ENCODE data around the gene ABLIM3.

The ABLIM3 gene

DNA sequence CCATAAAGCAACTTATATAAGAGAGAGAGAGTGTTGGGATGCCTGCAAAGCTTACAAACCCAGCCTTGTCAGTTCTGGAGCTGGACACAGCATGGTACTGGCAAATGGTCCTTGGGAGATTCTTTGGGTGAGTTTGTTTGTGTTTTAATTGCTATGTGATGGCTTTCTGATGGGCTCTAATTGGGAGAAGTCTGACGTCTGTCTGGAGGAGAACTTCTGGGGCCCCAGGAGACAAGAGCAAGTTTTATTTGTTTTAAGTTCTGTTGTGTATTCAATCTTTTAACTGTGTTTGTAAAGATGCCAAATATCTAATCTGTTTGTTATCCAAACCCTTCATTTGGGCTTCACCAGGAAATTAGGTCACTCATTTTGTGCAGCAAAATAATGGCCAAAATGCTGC, 80.0 kb downstream of the ABLIM3 start:
- no peak for DNase-seq

DNA sequence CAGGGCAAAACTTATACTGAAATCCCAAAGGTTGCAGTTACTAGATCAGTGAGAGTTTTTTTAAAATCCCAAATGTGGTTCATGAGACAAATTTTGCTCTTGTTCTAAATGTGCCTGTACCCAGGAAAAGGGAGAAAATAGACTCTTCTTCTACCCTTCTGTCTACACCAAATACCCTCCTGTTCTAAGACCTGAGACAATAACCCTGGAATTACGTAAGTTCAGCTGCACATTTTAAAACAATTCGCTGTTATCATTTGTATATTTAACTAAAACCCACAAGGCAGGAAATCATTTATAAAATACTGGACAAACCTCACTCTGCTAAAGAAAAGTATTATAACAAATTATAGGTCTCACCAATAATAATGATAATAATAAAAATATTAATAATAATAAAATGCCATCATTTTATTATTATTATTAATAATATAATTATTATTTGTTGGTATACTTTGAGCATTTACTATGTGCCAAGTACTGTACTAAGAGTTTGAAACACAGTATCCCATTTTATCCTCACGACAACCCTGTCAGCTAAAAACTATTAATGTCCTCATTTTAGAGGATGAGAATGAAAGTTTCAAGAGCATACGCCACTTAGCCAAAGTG, 80.5 kb downstream of the ABLIM3 start:
- DNase-seq = no peak

DNA sequence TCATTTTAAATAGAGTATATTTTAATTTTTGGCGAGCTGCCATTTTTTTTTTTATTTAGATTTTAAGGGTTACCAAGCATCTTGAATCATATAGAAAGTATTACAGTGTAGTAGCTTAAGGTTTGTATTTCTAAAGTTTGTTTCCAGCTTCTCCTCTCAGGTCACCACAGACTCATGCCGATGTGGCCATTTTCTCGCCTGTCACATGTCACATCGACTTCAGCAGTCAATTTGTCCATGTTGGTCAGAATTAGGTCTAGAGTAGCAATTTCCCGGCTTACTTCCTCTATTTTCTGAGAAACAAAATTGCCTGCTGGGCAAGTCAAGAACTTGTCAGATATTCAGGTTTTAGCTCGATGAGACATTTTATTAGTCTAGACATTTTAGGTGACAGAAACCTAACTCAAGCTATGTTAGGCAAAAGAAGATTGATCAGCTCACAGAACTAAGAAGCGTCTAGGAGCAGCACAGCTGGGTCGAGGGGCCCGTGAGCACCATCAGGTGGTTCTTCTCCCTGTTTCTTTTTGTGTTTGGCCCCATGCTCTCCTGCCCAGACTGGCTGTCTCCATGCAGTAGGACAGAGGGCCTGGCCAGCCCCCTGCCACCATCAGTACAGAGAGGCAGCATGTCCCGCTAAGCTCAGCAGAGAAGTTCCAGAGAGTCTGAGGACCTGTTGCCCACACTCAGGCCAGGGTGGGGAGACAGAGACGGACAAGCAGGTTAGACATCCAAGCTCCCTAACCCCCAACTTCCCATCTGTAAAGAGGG, 82.0 kb downstream of the ABLIM3 start:
- no peak for DNase-seq

DNA sequence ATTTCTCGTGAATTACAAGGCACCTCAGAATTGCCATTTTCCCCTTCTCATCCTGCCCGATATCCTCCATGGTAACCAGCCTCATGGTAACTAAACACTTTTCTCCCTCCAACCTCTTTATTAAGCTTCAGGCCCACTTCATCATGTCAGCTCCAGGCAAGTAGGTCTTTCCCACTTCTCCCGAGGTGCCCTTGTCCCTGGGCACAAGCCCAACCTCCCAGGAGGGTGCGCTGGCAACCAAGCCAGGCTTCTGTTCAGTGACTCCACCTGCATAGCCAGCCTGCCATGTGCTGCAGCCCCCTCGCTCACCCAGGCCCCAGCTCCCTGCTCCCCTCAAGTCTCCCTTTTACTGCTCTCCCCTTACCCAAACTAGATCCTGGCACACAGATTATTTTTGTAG, 83.0 kb downstream of the ABLIM3 start:
- DNase-seq = no peak

DNA sequence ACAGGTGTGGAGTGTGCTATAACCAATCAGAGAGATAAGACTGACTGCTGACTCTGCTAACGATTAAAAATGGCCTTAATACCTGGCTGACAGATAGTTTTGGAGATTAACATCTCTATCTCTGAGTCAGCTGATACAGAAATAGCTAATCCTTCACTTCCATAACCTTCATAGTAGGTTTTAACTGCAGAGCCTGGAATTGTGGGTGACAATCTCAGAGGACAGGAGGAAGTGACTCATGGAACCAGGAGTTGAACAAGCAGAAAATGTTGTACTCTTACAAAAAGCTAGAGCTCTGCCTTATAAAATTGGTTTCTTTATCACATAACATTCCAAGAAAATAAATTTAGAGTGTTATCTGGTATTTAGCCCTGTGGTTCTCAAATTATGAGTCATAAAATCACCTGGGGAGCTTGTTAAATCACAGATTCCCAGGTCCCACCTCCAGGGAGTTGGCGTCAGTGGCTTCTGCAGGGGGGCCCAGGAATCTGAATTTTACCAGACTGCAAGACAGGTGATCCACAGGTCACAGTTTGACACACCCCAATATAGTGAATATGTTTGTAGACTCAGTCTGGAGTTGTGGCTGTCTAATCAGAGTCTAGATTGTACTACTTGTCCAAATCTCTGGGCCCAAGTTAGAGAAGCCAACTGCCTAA, 86.0 kb downstream of the ABLIM3 start:
- DNase-seq = no peak

DNA sequence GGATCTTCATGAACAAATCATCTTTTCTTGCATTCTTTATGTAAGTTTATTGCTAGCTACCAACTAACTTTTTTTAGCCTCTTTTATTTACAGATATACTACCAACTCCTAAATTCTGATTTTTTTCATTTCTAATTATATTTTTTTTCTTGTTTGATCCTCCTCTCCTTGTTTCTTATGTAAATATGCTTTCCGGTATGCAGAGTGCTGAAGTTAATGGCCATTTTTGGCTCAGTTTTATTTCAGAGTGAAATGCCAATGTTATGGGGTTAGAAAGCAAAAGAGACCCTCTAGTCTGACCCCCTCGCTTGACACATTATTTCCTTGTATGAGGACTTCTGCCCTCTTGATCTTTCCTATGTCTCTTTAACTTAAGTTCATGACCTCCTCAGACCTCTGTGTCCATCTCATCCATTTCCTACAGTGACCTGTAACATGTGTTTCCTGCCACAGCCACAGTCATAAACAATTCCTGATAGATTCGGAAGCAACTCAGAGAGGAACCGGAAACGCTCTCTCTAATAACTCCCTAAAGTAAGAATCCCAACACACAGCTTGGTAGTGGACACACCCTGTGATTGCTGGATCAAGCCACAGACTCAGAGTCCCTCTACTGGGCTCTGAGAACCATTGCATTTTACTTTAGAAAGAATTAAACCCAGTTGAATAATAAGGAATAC, 87.5 kb downstream of the ABLIM3 start:
- no peak for DNase-seq

DNA sequence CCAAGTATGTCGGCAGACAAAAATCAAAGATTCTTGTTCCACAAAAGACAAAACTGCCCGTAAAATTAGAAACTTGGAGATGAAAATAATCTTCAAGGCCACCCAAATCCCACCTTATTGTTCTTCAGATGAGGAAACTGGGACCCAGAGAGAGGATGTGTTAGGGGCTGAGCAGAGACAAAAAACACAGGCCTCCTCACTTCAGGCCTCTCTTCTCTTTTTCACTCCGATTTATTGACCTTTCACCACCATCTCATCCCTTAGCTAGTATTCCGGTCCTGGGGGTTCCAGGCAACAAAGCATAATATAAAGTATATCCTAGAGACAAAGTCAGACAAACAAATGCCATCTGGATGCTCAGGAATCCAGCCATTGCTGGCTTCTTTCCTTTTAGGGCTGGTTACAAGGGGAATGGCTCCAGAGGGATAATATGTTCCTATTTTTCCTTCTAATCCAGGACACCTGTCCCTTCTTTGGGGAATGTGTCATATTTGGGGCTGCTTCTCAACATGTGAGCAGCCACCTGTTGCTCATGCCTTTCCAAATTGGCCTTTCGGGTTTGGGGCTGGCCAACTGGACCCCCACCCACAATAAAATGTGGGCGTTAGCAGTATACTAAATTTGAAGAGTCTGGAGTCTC, 88.1 kb downstream of the ABLIM3 start:
- no peak for DNase-seq

DNA sequence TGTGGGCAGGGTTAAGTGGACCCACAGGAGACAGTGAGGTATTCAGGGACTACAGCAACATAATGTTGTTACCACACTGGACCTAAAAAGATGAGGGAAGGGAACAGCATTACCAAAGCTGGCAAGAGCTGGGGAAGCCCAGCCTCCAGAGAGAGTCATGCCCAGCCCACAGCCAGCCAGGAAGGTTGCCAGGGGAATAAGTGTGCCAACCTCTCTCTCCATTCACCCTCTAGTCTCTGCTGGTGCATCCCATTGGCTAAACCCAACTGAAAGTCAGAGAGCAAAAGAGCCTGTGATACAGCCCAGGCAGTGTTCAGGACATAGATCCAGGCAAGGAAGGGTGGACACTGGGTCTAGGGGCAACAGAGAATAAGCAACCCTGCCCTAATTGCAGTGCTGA, 94.5 kb downstream of the ABLIM3 start:
- no peak for DNase-seq

DNA sequence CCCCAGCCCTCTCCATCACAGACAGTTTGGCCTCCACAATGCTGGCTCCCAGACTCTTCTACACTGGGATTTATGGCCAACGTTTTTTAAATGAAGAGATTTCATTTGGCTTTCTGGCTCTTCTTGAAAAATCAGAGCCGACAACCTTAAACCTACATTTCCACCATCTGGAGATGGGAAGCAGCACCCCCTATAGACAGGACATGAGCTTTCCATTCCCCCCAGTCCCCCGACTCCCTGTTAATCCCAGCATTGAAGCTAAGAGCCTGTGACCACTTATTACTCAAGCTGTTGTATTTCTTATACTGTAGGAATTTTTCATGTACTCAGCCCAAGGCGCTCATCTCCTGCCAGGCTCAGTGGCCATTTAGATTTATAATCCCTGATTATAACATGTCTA, 96.4 kb downstream of the ABLIM3 start:
- DNase-seq = no peak

DNA sequence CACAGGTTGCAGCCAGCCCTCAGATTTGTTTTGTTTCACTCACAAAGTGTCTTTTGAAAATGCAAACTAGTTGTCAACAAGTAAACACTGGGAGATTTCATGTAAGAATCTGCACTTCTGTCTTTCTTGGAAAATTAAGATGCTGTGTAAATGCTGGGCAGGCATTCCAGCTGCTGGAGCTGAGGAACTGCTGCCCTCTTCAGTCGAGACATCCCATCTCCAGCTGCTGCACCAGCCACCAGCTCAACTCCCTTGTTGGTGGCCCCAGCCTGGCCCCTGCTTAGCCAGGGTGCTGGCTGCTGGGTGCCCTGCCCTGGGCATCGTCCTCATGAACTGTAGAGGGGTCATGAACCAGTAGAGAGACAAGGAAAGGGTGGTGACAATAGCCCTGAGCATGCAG, 97.2 kb downstream of the ABLIM3 start:
- DNase-seq = no peak

DNA sequence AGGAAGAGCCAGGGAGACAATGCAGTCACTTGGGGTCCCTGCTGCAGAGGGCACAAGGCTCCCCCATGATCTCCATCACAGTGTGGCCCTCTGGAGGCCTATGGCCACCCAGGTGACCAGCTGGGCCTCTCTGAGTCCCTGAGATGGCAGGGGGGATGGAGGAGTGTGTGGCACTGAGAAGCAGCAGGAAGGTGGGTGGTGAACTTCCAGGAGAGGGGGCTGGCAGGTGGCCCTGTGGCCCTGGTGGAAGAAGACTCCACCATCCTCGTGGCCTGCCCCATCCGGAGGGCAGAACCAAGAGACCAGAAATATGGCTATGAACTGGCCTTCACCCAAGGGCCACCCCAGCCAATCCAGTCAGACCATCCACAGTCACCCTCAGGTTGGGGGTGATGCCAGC, 98.6 kb downstream of the ABLIM3 start:
- DNase-seq = no peak

DNA sequence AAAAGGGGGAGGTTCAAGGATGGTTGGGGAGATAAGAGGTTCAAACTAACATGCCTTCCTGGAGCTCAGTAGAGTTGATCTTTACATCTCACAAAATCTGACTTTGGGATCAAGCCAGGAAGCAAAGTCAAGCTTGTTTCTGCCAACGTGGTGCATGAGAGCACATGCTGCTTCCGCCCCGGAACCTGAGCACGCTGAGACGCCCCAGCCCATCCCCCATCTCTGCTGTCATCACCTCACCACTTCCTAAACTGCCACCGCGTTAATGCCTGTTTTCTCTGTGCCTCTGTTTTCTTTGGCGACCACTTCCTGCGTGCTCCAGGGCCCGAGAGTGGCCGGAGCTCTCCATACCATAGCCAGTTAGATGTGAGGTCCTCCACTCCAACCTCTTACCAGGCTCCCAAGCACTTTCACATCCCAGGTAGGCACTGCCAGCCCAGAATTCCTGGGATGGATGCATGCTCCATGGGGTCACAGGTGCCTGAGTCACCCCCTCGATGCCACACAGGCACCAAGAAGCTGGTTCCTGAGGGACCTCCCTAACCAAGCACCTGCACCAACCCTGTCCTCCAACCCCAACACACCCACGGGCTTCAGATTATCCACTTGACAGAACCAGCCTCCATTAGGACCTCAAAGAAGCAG, 99.2 kb downstream of the ABLIM3 start:
- no peak for DNase-seq

DNA sequence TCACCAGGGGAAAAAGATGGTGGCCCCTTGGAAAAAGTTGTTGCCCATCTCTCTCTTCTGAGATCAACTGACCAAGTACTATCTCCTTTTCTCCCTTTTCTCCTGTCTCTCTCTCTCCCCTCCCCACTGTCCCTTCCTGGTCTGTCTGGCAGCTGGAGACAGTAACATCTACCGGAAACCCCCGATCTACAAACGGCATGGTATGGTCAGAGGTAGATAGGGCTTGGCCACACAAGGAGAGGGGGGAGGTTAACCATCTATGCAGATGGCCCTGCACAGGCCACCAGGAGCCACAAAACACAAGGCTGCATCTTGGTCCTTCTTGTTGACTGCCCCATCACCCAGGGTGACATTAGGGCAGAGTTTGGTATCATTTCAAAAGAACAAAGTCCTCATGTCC, 101.0 kb downstream of the ABLIM3 start:
- no peak for DNase-seq

DNA sequence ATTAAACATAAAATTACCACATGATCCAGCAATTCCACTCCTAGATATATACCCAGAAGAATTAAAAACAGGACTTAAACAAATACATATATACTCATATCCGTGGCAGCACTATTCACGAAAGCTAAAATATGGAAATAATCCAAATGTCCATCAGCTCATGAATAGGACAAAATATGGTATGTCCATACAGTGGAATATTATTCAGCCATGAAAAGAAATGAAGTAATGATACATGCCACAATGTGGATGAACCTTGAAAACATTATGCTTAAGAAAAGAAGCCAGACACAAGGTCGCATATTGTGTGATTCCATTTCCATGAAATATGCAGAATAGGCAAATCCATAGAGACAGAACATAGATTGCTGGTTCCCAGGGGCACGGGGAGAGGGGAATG, 105.6 kb downstream of the ABLIM3 start:
- no peak for DNase-seq

DNA sequence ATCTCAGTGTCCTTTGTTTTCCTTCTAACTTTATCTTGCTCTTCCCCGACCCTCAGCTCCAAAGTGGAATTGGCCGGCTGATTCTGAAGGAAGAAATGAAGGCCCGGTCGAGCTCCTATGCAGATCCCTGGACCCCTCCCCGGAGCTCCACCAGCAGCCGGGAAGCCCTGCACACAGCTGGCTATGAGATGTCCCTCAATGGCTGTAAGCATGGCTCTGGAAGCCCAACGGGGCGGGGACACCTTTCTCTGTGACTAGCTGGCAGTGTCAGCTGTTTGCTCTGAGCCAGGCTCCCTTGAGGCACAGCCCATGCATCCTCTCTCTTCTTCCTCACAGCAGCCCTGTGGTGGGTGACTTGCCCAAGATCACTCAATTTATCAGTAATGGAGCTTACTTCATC, 106.4 kb downstream of the ABLIM3 start:
- no peak for DNase-seq

DNA sequence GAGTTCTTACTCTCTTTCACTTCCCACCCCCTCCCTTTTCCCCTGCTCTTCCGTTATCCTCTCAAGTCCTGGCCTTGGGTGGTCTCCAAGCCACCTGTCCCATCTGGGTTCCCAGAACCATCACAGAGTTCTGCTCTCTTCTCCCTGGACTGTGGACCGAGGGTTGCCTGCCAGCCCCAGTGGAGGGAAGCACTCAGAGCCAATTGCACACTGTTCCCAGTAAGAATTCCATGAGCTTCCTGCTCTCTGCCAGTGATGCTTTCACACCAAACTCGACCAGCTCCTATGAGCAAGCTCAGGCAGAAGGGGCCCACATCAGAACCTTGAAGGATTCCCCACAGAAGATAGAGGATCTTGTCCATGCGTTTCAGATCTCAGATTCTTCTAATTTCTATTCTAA, 110.3 kb downstream of the ABLIM3 start:
- DNase-seq = no peak

DNA sequence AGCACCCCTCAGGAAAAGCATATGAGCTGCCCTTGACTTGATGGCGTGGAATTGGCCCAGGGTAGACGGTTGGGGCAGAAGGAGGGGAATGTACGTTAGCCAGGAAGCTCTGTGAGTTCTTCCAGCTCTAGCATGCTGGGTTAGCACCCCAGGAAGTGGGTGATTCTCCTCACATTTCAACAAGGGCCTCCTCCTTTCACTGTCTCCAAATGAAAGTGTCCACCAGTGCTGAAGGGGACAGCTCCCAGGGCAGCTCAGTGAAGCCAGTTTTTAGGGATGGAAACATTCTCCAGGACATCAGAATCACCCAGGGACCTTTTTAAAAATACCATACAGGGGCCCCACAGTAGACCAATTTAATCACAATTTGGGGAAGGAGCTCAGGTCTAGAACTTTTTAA, 113.2 kb downstream of the ABLIM3 start:
- no peak for DNase-seq

DNA sequence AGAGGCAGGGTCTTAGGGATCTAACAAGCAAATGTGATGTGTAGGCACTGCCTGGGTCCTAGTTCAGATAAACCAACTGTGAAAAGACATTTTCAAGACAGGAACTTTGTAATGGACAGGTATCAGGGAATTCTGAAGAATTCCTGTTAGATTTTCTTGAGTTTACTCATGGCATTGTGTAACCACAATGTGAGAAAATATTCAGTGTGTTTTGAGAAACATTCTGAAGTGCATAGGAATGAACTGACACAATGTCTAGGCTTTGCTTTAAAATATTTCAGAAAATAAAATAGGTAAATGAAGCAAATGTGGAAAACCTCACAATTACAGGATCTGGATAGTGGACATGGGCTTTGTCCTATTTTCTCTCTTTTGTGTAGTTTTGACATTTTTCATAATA, 115.2 kb downstream of the ABLIM3 start:
- DNase-seq = no peak

DNA sequence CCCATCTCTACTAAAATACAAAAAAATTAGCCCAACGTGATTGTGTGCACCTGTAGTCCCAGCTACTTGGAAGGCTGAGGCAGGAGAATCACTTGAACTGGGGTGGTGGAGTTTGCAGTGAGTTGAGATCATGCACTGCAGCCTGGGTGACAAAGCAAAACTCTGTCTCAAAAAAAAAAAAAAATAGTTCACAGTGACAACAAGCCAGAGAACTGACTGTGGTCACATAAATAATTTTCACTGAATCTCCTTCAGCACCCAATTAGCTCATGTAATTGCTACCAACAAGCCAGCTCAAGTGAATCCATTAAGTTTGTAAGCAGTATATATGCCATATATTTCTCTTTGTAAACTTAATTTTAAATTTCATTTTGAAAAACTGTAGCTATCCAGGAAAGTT, 115.8 kb downstream of the ABLIM3 start:
- no peak for DNase-seq

DNA sequence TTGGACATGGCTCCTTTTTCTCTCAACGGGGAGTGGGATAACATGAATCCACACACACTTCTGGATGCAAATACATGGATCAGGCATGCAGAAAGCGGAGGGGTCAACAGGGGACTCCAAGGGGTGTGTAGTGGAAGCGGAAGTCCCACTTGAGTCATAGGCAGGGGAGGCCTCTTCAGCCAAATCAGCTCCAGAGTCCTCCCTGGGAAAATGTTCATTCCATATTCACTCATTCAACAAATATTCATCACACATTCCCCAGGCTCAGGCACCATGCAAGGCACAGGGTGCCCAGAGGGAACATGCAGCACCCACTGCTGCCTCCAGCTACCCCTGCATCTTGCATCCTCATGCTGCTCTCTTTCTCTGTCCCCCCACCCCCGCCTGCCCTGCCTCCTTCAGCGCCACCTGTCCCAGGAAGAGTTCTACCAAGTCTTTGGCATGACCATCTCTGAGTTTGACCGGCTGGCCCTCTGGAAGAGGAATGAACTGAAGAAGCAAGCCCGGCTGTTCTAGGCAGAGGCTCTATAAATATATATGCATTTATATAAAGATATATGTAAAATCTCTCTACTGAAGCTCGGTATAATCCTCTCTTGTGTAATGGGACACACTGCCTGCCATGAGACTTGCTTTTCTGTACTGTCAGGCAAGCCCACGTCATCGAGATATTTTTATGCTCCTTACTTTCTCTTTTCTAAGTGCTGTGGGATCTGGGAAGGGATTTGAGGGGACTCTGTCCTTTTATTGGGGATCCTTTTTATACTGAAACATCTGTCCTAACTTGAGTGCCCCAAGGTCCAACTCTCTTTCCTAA, 116.8 kb downstream of the ABLIM3 start:
- no peak for DNase-seq

DNA sequence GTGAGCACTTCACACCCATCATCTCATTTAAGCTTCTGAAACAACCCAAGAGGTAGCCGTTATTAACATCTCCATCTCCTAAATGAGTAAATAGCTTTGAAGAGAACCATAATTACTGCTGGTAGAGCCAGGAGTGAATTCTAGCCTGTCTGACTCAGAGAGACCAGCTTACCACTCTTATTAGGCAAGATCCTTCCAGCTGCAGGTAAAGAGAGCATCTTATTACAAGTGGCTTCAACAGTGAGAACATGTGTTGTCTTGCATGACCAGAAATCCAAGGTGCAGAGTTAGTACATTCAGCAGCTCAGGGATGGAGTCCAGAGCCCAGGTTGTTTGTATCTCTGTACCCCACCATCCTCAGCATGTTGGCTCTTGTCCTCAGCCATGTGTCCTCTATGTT, 119.5 kb downstream of the ABLIM3 start:
- DNase-seq = no peak

DNA sequence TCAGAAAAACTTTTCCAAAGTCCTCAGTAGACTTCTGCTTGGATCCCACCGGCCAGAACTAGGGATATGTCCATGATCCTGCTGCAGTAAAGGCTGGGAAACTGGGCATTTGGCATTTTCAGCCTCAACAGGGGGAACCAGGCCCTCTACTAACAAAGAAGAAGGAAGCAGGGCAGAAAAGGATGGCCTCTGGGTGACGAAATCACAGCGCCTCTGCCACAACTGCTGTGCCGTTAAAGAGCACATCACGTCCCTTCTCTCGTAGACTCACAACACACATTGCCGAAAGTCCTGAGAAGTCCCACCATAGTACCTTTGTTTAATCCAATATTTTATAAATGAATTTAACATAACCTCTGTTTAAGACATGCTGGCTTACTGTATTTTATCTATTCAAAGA, 120.0 kb downstream of the ABLIM3 start:
- no peak for DNase-seq

All from GOT3 (cell line).